Neural progenitor cell (in vitro differentiated cells): Measurements from ENCODE around the gene DHCR24.

Experiments used
- EZH2 ChIP-seq: fragments of 200-600 bp; sonication (generic); IDR thresholded peaks from 2 replicates; pipeline ENCODE4 v1.6.1; 2017; ENCODE audit warnings: antibody characterized with exemption, mild to moderate bottlenecking, moderate library complexity
- TF ChIP-seq, protein P1 (sequence below): fragments of 200-600 bp; sonication (generic); IDR thresholded peaks from 2 replicates; pipeline ENCODE4 v1.5.1; 2017; ENCODE audit warnings: antibody characterized with exemption, mild to moderate bottlenecking

DNA sequence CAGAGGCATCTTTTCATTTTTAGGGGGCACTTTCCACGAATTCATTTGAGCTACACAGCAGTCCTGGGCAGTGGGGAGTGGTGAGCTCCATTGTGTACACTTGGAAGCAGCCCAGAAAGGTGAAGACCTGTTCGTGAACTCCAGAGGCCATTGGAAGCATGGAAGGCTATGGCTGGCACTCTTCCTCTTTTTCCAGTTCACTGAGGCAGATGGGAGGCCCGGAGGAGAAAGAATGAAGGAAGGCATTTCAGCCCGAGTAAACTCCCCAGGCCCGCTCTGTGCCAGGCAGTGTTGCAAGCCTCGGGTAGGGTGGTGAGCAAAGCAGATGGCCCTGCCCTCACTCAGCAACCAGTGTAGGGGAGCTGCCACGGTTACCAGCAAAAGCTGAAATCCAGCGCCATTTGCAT lies 673 bp upstream of the DHCR24 start:
- TF ChIP-seq, protein P1, sequence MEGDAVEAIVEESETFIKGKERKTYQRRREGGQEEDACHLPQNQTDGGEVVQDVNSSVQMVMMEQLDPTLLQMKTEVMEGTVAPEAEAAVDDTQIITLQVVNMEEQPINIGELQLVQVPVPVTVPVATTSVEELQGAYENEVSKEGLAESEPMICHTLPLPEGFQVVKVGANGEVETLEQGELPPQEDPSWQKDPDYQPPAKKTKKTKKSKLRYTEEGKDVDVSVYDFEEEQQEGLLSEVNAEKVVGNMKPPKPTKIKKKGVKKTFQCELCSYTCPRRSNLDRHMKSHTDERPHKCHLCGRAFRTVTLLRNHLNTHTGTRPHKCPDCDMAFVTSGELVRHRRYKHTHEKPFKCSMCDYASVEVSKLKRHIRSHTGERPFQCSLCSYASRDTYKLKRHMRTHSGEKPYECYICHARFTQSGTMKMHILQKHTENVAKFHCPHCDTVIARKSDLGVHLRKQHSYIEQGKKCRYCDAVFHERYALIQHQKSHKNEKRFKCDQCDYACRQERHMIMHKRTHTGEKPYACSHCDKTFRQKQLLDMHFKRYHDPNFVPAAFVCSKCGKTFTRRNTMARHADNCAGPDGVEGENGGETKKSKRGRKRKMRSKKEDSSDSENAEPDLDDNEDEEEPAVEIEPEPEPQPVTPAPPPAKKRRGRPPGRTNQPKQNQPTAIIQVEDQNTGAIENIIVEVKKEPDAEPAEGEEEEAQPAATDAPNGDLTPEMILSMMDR = no peak
- no peak for TF ChIP-seq EZH2
